ENCODE measurements around the gene SIRT3.
"Not testable (repeated sequence)": the region's sequence is repeated elsewhere in the genome, so short reads cannot be mapped to it uniquely, and the experiment has no call there.

The SIRT3 gene

DNA sequence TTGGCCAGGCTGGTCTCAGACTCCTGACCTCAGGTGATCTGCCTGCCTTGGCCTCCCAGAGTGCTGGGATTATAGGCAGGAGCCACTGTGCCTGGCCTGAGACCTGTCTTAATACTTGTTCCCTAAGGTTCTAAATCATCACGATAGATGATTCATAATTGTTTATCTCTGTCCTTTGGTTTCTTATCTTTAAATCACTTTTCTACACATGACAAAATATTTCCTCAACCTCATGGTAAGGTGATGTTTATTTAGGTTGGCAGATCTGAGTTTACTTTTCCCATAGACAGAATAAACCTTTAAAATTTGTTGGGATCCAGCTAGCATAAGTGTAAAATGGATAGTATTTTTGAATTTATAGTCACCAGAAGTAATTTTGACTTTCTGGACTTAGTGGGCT, 4.2 kb upstream of the SIRT3 start:
- no peak for DNase-seq (ENCODE audit: low read depth in 2 of 2)

- DNase-seq (ENCODE audit: low read depth in 2 of 2): not testable (repeated sequence)
Observed at GRCh38 chr11:238346-238745, 2.2 kb upstream of the SIRT3 start.

- DNase-seq (ENCODE audit: low read depth in 2 of 2): peak; percentile 66 to 88
Observed at GRCh38 chr11:236774-237767, 929 bp upstream of the SIRT3 start, which contains the start of gene PSMD13. PSMD13 (plus strand) TSS chr11:236976; CDS start chr11:237050, 74 bp downstream.

GRCh38 chr11:235609-235996, 539 bp downstream of the SIRT3 start:
- DNase-seq (ENCODE audit: low read depth in 2 of 2): peak; percentile 60 to 71

DNA sequence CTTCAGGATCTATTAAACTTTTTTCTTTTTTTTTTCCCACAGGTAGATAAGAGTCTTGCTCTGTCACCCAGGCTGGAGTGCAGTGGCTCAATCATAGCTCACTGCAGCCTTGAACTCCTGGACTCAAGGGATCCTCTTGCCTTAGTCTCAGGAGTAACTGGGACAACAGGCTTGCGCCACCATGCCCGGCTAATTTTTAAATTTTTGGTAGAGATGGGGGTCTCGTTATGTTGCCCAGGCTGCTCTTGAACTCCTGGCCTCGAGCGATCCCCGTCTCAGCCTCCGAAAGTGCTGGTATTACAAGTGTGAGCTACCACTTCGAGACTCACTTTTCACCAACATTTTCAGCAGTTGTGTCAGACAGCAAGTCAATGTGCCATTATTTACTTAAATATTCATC, 962 bp downstream of the SIRT3 start:
- DNase-seq (ENCODE audit: low read depth in 2 of 2): no peak

- DNase-seq (ENCODE audit: low read depth in 2 of 2): no peak
Observed at GRCh38 chr11:232783-233565, 3.2 kb downstream of the SIRT3 start.

DNA sequence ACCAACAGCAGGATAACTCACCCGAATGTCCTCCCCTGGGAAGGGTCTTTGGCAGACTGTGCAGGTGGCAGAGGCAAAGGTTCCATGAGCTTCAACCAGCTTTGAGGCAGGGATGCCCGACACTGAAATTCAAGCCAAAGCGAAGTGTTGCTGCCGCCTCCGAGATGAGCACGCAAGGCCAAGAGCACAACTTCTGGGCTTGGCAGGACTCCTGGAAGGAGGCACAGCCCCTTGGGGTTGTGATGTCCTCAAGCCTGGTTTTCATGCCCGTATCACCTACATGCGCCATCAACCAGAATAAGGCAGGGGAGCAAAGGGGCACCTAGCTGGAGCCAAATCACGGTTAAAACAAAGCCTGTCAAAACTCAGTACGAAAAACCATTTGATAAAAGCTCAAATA, 5.7 kb downstream of the SIRT3 start:
- DNase-seq (ENCODE audit: low read depth in 2 of 2): no peak

- DNase-seq (ENCODE audit: low read depth in 2 of 2): no peak
Observed at GRCh38 chr11:227824-228379, 8.2 kb downstream of the SIRT3 start.

DNA sequence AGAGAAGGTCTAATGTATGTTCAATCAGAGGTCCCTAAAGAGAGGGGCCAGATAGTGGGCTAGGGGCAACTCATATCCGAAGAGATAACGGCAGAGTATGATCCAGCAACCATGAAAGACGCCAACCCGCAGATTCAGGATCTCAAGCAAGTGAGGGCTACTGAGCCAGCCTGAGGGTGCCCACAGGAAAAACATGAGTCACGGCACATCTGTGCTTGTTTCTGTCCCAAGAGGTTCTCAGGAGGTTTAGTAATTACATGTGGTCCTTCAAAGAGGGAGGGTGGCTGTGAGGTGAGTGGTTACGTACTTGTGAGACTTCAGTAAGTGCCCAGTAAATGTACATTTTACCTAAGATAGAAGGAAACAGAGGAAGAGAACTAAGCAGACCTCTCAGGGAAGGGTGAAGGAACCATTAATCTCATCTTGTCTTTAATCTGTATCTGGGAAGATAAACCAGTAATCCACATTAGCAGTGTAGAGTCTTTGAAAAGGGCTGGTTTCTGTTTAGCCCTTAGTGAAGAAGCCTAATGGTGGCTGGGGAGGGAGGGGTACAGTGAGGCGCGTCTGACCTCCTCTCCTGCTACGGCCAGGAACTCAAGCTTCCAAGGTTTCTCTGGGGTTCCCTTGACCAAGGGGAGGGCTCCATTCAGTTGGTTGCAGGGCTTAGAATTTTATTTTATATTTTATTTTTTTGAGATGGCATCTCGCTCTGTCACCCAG, 10.2 kb downstream of the SIRT3 start:
- DNase-seq (ENCODE audit: low read depth in 2 of 2): no peak

- no peak for DNase-seq (ENCODE audit: low read depth in 2 of 2)
Observed at GRCh38 chr11:224424-224823, 11.7 kb downstream of the SIRT3 start.

DNA sequence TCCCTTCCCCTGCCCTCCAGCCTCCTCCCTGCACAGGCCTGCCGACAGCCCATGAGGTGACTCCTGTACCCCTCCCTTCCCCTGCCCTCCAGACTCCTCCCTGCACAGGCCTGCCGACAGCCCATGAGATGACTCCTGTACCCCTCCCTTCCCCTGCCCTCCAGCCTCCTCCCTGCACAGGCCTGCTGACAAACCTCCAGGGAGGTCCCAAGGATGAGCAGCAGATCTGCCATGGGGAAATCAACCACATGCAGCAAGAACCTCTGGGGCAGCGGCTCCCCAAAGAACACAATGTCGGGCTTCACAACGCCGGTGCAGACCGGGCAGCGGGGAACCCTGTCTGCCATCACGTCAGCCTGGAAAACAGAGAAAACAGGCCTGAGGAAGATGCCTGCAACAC, 12.3 kb downstream of the SIRT3 start:
- DNase-seq (ENCODE audit: low read depth in 2 of 2): no peak

GRCh38 chr11:223026-223789, 12.9 kb downstream of the SIRT3 start:
- DNase-seq (ENCODE audit: low read depth in 2 of 2): no peak

GRCh38 chr11:221998-222789, 13.9 kb downstream of the SIRT3 start:
- DNase-seq (ENCODE audit: low read depth in 2 of 2): no peak

- DNase-seq (ENCODE audit: low read depth in 2 of 2): no peak
Observed at GRCh38 chr11:221539-221938, 14.6 kb downstream of the SIRT3 start.

GRCh38 chr11:220641-221215, 15.4 kb downstream of the SIRT3 start:
- not testable (repeated sequence) for DNase-seq (ENCODE audit: low read depth in 2 of 2)

GRCh38 chr11:218815-219593, 17.1 kb downstream of the SIRT3 start:
- no peak for DNase-seq (ENCODE audit: low read depth in 2 of 2)

GRCh38 chr11:217704-218103, 18.4 kb downstream of the SIRT3 start:
- DNase-seq (ENCODE audit: low read depth in 2 of 2): no peak

DNA sequence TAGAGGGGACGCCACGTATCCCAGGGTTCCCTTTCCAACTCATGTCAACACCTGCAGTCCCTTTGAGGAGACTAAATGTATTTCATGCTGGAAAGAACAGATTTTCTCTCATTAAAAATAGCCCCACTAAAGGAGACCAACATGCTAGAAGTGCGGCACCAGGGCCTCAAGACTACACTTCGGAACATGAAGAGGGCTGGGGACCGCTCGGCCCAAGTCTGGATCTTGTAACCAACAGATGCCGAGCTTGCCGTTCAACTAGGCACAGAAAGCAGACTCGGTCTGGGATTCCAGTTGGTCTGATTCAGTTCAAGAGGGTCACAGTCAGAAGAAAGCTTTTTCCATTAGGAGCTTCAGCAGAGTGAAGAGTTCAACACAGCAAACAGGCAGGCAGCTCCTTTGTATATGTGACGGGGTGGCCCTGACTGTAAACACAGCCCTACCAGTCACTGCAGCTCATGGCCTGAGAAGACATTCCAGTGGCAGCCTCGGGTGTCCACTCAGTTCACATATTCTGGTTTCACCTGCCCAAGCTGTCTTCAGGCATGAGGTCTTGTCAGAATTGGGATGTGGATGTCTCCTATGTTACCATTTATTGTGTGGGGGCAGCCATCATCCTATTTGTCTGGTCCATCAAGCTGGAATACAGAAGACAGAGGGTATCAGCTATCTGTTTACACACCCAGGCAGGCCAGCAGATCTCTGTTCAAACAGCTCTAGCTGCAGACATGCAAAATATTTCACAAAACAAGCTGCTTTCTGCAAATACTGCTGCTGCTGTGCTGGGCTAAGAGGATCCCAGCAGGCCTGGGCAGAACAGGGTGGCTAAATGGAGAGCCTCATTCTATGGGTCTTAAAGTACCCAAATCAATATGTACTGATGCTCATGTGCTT, 19.8 kb downstream of the SIRT3 start:
- DNase-seq (ENCODE audit: low read depth in 2 of 2): no peak

Measured in stimulated activated CD8-positive, alpha-beta memory T cell treated with anti-CD3 and anti-CD28 coated beads, Interleukin-7, amount 100 ng/mL, for 4 hours (primary cell).